Stimulated activated CD4-positive, alpha-beta T cell treated with anti-CD3 and anti-CD28 coated beads, TNF-alpha, amount 100 ng/mL, for 4 hours (primary cell): ENCODE results near the gene ABCC3.

Experiments used
- DNase-seq, 3 experiments: peaks; one replicate each; pipeline ENCODE4 v3.0.0-alpha.2; 2020; ENCODE audit warnings: low read depth in 3 of 3

Gene ABCC3

DNA sequence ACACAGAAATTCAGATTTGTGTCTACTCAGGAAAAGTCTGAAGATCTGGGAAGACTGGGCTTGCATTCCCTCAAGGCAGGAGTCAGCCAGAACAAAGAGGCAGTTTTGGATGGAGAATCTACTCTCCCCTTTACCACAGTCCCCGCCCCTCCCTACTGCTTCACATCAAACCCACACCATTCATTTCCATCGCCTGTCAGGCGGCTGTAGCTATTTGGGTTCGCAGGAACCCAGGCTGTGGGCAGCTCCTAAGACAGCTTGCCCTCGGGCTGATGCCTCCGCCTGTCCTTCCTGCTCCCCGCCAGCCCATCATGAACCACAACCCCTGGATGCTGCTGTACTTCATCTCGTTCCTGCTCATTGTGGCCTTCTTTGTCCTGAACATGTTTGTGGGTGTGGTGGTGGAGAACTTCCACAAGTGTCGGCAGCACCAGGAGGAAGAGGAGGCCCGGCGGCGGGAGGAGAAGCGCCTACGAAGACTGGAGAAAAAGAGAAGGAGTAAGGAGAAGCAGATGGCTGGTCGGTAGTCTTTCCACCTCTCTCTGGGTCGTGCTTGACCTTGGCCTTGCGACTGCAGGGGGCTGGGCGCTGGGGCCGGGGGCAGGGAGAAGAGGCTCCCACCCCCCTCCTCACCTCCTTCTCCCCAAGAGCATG lies 27.0 kb upstream of the ABCC3 start:
- no peak for DNase-seq

DNA sequence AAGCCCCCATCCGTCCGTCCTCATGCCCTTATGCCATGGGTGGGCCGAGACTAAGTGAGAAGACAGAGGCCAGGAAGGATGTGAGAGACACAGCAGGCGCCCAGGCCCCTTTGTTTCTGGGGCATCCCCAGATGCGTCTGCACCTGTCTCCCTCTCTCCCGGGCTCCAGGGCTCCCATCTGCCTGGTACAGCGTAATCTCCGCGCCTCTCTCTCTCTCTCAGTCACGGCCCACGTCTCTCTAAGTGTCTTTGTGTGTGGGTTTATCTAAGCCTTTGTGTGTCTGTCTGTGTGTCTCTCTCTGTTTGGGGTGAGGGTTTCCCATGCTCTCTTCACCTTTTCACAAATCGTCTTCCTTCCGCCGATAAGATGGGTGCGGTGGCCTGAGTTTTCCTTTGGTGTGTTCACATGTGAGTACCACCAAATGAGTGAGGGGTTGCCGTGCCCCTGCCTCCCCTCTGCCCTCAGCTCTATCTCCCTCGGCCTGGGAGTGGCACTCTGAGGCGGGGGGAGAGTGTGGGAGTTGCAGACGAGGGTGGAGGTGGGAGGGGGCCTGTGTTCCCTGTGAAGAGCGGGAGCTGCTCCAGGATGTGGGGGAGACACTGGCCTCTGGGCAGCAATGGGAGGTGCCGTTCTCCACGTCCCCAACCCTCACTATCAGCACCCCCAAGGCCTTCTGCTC lies 25.8 kb upstream of the ABCC3 start:
- DNase-seq: no peak

DNA sequence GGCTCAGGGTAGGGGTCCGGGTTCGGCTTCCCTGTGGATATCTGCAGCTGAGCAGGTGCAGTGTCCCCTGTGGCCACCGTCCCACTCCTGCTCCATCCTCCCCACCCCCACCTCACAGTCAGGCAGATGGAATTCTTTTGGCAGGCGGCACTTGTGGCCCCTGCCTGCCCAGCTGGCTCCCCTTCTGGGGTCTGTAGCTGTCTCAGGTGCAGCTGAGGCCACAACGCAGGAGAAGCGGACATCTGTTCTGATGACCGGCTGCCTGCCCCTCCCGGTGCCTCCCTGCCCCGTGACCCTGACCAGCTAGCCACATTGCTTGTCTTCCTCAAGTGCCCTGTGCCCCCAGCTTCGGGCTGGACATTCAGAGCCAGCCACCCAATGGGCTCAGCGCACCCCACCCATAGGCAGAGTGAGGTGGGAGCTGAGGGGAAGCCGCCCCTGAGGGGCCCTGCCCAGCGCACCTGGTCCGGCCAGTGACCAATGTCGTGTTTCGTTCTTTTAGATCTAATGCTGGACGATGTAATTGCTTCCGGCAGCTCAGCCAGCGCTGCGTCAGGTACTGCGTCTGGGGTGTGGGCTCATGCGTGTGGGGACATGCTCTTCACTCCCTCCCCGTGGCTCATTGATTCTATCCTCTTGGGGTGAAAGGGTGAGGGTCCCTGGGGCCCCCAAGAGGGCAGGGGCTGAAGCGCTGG lies 25.2 kb upstream of the ABCC3 start:
- no peak for DNase-seq

DNA sequence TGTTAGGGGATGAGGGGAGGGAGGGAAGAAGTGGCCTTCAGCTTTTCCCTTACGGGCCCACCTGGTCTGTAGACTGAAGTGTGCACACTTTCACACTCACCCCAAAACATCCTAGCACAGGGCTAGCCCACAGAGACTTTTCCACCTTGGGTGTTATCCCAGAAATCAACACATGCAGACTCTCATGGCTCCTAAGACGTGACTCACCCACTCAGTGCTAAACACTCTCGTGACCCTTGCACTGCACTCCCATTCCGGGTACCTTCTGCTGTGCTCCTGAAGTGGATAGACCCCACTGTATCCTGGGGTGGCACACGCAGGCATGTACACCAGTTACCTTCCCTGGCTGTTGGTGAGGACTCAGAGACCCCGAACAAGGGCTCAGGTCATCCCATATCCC lies 23.0 kb upstream of the ABCC3 start:
- DNase-seq: no peak

DNA sequence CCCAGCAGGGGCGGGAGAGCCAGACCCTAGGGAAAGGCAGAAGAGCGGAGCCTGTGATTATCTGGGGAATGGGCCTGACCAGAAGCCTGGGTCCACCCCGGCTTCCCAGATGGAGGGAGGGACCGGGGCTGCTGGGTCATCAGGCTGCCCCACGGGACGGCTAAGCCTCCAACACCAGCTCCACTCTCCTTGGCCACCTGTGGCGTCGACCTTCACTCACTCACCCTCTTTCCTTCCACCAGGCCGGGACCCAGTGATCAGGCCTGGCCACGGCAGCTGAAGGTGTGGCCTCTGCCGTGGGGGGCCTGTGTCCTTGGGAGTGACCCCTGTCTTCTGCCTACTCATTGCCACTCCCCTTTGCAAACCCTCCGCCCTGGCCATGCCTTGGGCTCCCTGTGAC lies 22.4 kb upstream of the ABCC3 start:
- no peak for DNase-seq

DNA sequence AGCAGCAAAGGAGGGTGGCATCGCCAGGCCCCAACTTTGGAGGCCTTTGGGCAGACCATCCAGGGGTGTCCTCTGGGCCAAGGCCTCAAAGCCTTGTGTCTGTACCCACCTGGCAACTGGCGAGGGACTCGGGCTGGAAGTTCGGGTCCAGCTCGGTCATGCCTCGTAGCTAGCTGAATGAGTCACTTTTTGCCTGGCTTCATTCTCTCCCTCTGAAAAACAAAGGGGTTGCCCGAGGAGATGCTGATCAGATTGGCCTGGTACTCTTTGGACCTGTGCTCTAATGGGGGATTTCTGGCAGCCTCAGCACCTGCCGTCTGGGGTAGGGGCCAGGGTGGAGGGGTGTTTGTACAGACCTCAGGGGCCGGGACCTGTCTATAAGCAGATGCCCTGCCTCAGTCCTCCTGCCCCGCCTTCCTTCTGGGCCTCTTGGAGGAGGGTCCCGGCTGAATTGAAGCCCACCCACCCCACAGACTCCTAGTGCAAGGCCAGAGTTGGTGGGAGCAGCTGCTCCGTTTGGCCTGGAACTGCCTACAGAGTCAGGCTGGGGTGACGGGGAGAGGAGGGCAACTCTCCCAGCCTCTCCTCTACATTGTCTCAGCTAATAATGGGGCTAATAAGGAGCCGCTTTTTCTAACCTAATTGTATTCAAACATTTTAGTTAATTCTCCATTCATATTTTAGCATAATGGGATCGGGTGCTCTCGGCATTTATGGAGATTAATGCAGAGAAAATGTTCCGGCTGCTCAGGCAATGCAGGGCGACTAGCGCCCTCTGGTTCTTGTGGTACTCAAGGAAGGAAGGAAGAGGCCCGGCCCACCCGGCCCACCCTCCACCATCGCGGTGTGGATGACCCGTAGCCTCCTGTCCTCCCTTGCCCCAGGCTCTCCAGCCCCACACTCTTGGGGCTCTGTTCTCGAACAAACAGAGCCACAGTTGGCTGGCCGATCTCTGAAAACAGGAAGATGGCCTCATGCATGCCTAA lies 21.4 kb upstream of the ABCC3 start:
- no peak for DNase-seq

DNA sequence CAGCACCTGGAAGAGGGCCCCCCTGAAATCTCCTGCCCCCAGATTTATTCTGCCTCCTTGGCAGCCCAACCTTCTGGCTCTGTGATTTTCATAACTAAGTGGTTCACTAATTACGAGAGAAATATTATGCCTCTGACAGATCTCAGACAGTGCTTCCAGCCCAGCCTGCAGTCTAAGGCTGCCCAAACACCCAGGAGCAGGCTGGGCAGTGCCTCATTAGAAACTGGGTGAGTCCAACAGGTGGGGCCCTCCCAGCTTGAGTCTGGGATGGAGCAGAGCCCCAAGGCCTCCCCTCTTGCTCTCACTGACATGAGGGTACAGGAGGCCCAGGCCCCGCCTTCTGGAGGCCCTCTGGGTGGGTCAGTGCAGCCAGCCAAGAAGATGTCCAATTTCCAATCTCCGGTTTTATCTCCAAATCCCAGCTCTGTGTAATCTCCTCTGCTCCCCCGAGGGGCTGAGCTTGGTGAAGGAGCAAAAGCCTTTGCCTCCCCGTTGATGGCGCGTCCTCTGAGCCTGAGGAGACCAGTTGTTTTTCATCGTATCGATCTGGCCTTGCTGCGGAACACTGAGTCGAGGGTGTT lies 20.1 kb upstream of the ABCC3 start:
- no peak for DNase-seq

DNA sequence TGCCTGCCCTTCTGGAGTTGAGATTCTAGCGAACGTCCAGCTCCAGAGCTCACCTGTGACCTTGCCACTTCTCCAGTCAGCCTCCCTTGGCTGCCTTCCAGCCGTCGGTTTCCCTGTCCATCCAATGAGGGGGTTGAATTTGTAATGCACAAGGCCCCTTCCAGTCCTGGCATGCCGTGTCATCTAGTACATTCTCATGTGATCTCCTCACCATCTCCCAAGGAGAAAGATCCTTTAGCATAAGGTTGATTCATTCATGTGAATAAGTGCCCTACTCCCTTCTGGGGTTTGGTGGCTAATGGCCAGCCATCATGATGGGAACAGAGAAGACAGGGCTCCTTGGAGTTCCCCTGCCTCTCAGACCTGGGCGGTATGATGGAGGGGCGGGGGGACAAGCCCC lies 18.9 kb upstream of the ABCC3 start:
- DNase-seq: no peak

DNA sequence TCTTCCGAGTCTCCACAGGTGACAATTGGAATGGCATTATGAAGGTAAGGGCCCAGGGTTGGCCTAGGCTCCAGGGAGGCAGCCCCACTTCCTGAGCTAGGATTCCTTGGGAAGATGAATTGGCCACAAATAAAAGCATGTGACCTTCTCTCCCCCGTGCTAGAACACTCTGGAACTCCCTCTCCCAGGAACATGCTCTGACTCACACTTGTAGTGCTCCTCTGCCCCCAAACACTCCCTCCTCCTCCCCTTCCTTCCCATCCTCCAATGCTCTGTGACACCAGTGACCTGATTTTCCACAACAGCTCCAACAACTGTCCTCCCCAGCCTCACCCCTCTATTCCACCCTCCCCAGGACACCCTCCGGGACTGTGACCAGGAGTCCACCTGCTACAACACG lies 16.4 kb upstream of the ABCC3 start:
- DNase-seq: no peak

DNA sequence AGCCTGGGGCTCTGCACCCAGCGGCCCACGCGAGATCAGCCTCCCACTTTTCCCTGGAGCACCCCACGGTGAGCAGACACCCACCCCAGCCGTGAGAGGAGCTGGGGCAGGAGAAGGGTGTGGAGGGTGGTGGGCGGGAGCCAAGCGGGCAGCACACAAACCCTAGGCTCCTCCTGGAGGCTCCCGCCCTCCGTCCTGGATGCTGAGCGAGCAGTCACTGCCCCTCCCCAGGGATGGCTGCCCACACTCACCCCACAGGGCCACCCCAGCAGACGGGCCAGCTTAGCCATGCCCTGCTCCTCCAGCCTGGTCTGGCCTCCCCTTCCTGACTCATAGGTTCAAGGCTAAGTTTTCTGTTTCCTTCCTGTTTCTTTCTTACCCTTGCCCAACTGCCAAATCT lies 15.7 kb upstream of the ABCC3 start:
- no peak for DNase-seq

DNA sequence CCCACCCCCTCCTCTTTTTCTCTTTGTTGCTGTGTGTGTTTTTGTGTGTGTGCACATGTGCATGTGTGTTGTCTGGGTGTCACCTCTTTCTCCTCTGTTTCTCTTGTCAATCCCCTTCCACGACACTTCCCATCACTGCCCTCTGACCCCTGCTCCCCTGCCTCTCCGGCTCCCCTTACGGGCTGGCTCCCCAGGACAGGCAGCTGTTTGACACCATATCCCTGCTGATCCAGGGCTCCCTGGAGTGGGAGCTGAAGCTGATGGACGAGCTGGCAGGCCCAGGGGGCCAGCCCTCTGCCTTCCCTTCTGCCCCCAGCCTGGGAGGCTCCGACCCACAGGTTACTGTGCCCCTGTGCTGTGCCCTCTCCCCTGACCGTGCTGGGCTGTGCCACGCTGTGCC lies 15.2 kb upstream of the ABCC3 start:
- no peak for DNase-seq

DNA sequence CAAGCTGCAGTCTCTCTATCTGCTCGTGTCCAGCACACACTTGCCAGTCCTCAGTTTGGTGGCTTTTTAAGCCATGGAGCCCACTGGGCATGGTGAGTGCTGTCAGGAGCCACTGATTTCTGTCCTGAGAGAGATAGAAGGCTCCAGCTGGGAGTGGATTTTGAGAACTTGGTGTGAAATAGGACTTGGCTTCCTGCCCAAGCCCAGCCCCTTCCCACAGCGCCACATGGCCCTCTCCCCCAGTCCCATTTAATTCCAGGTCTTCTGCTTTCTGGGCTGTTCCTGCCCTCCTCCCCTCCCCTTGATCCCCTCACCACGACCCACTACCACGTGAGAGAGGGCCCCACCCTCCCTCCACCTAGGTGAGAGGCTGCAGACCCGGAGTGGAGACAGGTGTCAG lies 14.4 kb upstream of the ABCC3 start:
- DNase-seq: no peak

DNA sequence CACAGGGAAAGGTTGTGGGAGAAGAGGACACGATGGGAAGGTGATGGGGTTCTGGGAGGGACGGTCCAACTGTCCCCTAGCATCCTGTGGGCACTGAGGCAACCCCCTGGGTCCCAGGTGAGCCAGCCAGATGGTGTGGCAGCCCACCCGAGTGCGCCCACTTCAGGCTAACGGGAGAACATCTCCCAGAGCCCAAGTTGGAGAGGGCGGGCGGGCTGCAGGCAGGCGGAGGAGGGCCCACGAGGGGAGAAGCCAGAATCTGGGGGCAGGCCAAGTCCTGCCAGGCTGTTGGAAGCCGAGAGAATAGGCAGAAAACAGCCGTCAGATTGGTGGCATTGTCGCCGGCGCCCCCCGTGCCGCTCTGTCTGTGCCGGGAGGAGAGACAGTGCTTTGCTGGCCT lies 13.8 kb upstream of the ABCC3 start:
- DNase-seq: no peak

DNA sequence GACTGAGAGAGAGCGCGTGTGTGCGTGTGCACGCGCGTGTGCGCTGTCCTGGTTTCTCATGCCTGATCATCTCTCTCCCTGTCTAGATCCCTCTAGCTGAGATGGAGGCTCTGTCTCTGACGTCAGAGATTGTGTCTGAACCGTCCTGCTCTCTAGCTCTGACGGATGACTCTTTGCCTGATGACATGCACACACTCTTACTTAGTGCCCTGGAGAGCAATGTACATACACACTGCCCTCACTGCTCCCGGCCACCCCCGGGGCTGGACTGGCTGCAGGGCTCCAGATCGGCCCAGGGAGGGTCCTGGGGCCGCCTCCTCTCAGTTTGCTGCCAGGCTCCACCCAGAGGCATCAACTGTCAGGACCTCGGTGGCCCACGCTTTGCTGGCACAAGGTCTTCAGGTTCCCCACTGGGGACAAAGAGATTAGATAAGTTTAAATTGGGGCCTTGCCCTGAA lies 13.1 kb upstream of the ABCC3 start:
- no peak for DNase-seq

DNA sequence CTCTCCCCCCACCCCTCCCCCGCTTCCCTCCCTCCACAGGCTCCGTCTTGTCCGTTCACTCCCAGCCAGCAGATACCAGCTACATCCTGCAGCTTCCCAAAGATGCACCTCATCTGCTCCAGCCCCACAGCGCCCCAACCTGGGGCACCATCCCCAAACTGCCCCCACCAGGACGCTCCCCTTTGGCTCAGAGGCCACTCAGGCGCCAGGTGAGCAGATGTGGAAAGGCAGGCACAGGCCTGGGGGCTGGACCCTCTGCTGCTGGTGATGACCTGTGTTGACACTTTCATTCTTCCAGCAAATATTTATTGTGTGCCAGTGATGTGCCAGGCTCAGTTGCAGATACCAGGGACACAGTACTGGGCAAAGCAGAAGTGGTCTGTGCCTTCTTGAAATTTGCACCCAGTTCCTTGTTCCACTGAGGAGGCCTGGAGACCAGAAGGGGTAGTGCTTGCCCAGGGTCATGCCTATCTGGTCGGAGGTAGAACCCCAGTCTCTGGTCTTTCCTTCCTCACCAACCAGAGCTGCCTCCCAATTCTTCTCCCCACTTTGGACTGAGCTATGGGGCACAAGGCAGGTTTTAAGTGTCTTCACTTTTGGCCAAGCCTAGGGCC lies 10.3 kb upstream of the ABCC3 start:
- no peak for DNase-seq

DNA sequence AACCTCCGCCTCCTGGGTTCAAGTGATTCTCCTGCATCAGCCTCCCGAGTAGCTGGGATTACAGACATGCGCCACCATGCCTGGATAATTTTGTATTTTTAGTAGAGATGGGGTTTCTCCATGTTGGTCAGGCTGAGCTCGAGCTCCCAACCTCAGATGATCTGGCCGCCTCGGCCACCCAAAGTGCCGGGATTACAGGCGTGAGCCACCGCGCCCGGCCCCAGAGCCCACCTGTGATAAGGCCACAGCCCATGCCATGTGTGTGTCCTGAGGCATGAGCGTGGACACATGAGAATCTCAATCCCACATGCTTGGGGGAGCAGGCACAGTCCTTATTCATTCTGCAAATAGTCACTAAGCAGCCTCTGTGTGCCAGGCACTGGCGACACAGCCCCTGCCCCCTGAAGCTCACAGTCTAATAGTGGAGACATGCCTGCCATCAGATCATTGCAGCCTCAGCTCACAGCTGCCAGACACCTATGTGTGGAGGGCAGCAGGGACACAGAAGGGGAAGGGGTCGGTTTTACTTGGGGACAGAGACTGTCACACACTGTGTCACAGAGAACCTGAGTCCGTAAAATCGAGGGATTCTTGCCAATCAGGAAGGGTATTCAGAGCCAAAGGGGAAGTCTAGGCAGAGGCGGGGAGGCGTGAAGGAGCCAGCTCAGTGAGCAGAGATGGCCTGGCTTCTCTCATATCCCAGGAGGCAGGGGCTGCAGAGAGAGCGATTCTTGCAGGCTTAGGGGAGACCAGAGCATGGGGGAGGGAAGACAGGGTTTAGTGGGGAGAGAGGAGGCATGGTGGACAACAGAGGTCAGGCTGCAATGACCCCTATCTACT lies 9.4 kb upstream of the ABCC3 start:
- no peak for DNase-seq

DNA sequence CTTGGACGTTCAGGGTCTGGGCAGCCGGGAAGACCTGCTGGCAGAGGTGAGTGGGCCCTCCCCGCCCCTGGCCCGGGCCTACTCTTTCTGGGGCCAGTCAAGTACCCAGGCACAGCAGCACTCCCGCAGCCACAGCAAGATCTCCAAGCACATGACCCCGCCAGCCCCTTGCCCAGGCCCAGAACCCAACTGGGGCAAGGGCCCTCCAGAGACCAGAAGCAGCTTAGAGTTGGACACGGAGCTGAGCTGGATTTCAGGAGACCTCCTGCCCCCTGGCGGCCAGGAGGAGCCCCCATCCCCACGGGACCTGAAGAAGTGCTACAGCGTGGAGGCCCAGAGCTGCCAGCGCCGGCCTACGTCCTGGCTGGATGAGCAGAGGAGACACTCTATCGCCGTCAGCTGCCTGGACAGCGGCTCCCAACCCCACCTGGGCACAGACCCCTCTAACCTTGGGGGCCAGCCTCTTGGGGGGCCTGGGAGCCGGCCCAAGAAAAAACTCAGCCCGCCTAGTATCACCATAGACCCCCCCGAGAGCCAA lies 8.6 kb upstream of the ABCC3 start:
- DNase-seq: peak; percentile 40 to 43 (median 43)

DNA sequence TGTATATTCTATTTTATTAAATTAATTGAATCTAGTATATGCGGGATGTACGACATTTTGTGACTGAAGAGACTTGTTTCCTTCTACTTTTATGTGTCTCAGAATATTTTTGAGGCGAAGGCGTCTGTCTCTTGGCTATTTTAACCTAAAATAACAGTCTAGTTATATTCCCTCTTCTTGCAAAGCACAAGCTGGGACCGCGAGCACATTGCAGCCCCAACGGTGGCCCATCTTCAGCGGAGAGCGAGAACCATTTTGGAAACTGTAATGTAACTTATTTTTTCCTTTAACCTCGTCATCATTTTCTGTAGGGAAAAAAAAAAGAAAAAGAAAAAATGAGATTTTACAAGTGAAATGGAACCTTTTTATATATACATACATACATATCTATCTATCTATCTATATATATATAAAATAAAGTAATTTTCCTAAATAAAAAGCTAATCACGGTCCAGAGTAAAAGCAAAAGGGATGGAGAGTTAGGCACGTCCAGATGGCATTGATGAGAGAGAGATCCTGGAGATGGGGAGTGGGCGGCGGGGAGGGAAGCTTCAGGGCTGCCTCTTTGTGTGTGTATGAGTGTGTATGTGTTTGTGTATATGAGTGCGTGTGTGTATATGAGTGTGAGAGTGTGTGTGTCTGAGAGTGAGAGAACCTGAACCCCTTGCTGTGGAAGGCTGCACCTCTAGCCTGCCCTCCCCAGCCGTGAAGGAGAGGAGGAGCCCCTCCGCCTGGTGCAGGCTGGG lies 7.5 kb upstream of the ABCC3 start:
- no peak for DNase-seq
